ENCODE measurements around the gene CD200R1L. TPM values are rescaled to one million over a fixed set of nuclear protein-coding genes. Genes with fewer than 3 reads are reported as not detected.

CD200R1L gene, protein sequence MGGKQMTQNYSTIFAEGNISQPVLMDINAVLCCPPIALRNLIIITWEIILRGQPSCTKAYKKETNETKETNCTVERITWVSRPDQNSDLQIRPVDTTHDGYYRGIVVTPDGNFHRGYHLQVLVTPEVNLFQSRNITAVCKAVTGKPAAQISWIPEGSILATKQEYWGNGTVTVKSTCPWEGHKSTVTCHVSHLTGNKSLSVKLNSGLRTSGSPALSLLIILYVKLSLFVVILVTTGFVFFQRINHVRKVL
- not detected in 2 replicates for total RNA-seq

DNA sequence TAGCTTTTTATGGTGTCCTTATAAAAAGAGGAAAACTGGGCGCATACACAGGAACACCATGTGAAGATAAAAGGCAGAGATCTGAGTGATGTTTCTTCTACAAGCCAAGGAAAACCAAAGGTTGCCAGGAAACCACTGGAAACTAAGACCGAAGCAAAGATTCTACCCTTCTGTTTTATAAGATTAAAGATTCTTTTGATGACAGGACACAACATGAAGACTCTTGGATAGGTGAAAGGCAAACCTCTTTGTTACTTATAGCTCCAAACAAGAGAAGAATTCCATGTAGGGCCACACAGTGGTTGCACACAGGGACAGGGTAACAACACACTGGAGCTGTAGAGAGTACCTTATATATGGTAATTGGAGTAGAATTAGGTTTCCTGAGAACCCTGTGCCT is at the start of gene CD200R1L:
TSS of gene CD200R1L (minus strand) at position 101 of the 400 bp plus-strand sequence. CDS start 17,497 bp downstream, outside the sequence.
- peaks cover 37% of the 10 kb centered on the region for H3K9me3 Mint-ChIP-seq
- intact Hi-C loops (cut with micrococcal nuclease): no loop called here
- DNase-seq: no peak
- H3K4me3 Mint-ChIP-seq: peak within 1 kb of the TSS; percentile 16
- peaks cover 10% of the 10 kb centered on the region for H3K36me3 Mint-ChIP-seq (ENCODE audit: low read depth)
- no peaks in the 10 kb centered on the region for H3K27me3 Mint-ChIP-seq
- H3K4me1 Mint-ChIP-seq: peaks cover 16% of the 10 kb centered on the region
- peak within 1 kb of the TSS; percentile 21 for H3K27ac Mint-ChIP-seq

DNA sequence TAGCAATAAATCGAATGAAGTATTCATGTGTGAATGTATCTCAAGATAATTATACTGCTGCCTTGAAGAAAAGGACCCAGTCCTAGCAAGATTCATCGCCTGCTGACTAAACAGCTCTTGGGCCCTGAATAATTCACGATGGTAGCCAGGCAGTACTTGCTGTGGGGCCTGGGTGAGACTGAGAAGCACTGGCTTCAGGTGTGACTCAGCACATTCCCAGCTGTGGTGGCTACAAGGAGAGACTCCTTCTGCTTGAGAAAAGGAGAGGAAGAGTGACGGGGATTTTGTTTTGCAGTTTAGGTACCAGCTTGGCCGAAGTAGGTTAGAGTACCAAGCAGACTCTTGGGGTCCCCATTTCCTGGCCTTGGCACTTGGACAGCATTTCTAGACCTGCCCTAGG is 47.6 kb upstream of the CD200R1L start:
- intact Hi-C loops (cut with micrococcal nuclease): no loop called here
- Mint-ChIP-seq H3K4me1 (no peaks in the 10 kb centered on the region), H3K36me3 (ENCODE audit: low read depth) (no peaks in the 10 kb centered on the region), H3K27me3 (peaks cover 2% of the 10 kb centered on the region), H3K4me3 (no peak overlapping the region), H3K27ac (no peak overlapping the region), H3K9me3 (no peaks in the 10 kb centered on the region)
- no peak for DNase-seq

DNA sequence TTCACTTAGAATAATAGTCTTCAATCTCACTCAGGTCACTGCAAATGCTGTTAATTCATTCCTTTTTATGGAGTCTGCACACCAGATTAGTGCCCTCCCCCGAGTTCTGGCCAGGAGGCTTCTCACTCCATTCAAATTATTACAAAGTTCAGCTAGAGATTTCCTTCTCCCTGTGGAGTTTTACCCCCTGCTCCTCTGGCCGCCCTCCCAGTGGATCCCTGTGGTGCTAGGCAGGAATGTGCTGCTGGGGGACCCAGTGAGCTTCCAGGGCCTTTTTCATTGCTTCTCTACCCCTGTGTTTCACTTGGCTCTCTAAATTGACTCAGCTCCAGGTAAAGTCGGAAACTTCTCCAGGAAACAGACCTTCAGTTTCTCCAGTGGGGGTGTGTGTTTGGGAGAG is 42.7 kb upstream of the CD200R1L start:
- no peaks in the 10 kb centered on the region for H3K36me3 Mint-ChIP-seq (ENCODE audit: low read depth)
- peaks cover 2% of the 10 kb centered on the region for H3K27me3 Mint-ChIP-seq
- no peak for DNase-seq
- intact Hi-C loops (cut with micrococcal nuclease): no loop called here
- no peaks in the 10 kb centered on the region for H3K9me3 Mint-ChIP-seq
- H3K27ac Mint-ChIP-seq: no peak overlapping the region
- H3K4me3 Mint-ChIP-seq: no peak overlapping the region
- H3K4me1 Mint-ChIP-seq: no peaks in the 10 kb centered on the region

DNA sequence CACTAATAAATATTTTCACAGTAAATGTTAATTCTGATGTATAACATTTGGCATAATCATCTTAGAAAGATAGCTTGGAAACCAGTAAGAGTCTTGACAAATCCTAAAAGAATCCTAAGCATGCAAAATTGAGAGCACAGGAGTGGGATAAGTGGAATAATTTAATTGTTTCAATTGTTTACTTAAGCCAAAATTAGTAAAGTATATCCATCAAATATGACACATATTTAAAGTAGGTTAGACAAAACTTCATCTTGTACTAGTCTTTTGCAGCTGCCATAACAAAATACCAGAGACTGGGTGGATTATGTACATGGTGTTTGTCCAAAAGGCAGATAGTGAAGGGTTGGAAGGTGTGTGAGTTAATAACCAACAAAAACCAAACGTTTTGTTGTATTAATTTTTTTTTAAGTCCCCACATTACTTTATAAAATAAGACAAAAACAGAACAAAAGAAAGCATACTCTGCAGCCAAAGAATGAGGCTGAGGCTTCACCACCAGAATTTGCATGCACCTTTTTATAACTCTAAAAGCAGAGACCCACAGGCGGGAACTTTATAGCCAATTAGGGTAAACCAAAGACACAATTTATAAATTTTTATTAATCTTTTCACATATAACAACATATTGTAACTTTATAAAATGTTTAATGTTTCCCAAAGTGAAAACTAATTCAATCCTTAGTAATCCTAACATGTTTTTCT is 41.9 kb upstream of the CD200R1L start:
- peaks cover 5% of the 10 kb centered on the region for H3K9me3 Mint-ChIP-seq
- no peak overlapping the region for H3K4me3 Mint-ChIP-seq
- intact Hi-C loops (cut with micrococcal nuclease): no loop called here
- no peak for DNase-seq
- no peaks in the 10 kb centered on the region for H3K4me1 Mint-ChIP-seq
- H3K27me3 Mint-ChIP-seq: peaks cover 2% of the 10 kb centered on the region
- no peak overlapping the region for H3K27ac Mint-ChIP-seq
- no peaks in the 10 kb centered on the region for H3K36me3 Mint-ChIP-seq (ENCODE audit: low read depth)

DNA sequence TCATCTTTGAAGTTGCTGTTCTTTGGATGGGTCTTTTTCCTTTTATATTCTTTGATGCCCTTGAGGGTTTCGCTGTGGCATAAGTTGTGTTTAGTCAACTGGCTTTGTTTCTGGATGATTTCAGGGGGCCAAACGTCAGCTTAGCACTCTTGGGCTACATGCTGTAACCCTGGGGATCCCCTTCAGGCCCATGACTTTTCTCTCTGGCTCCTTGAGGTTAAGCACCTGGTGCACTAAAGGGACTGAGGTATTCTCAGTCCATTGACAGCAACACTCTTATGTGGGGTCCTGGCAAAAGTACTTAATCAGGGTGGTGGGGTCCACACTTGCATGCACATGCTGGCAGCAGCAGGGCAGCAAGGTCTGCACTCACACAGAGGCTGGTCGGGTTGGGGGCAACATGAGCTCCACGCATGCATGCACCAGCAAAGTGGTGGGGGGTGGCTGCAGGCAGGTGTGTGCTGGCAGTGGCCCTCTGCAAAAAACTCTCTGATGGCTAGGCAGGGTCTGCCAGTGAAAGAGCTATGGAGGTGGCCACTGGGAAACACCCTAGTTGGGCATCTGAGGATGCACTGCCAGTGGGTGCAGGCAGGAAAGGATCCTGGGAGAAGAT is 38.1 kb upstream of the CD200R1L start:
- Mint-ChIP-seq H3K27ac (no peak overlapping the region), H3K9me3 (peaks cover 17% of the 10 kb centered on the region), H3K36me3 (ENCODE audit: low read depth) (no peaks in the 10 kb centered on the region), H3K4me3 (no peak overlapping the region), H3K27me3 (peaks cover 2% of the 10 kb centered on the region), H3K4me1 (no peaks in the 10 kb centered on the region)
- DNase-seq: no peak
- intact Hi-C loops (cut with micrococcal nuclease): no loop called here

DNA sequence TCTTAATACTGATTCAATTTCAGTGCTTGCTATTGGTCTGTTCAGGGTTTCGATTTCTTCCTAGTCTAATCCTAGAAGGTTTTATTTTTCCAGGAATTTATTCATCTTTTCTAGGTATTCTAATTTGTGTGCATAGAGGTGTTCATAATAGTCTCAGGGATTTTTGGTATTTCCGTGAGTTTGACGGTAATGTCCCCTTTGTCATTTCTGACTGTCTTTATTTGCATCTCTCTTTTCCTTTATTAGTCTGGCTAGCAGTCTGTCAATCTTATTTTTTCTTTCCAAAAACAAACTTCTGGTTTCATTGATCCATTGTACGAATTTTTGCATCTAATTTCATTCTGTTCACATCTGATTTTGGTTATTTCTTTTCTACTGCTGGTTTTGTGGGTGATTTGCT is 35.2 kb upstream of the CD200R1L start:
- Mint-ChIP-seq H3K9me3 (peaks cover 17% of the 10 kb centered on the region), H3K4me3 (no peak overlapping the region), H3K27ac (no peak overlapping the region), H3K36me3 (ENCODE audit: low read depth) (no peaks in the 10 kb centered on the region), H3K27me3 (peaks cover 2% of the 10 kb centered on the region), H3K4me1 (no peaks in the 10 kb centered on the region)
- no peak for DNase-seq
- intact Hi-C loops (cut with micrococcal nuclease): no loop called here

DNA sequence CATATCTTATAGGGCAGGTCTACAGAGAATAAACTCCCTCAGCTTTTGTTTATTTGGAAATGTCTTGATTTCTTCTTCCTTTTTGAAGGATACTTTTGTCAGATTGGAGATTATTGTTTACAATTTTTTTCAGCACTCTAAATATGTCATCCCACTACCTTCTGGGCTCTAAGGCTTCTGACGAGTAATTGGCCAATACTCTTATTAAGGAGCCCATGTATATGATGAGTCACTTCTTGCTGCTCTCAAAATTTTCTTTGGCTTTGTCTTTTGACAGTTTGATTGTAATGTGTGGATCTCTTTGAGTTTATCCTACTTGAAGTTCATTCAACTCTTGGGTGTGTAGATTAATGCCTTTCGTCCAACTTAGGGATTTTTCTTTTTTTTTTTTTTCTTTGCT is 28.9 kb upstream of the CD200R1L start:
- Mint-ChIP-seq H3K4me3 (no peak overlapping the region), H3K9me3 (peaks cover 21% of the 10 kb centered on the region), H3K27ac (no peak overlapping the region), H3K36me3 (ENCODE audit: low read depth) (no peaks in the 10 kb centered on the region), H3K4me1 (no peaks in the 10 kb centered on the region), H3K27me3 (no peaks in the 10 kb centered on the region)
- no peak for DNase-seq
- intact Hi-C loops (cut with micrococcal nuclease): no loop called here

DNA sequence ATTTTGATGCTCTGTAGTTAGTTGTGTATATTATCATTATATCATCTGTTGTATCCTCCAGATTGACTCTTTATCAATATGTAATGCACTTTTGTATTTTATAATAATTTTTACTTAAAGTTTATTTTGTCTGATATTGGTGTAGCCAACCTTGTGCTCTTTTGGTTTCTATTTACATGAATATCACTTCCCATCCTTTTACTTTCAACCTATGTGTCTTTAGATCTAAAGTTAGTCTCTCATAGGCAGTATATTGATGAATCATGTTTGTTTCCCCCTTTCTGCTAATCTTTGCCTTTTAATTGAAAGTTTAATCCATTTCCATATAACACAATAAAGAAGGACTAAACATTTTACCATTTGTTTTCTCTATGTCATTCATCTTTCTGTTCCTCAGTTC is 28.1 kb upstream of the CD200R1L start:
- no peaks in the 10 kb centered on the region for H3K36me3 Mint-ChIP-seq (ENCODE audit: low read depth)
- H3K9me3 Mint-ChIP-seq: peaks cover 20% of the 10 kb centered on the region
- no peaks in the 10 kb centered on the region for H3K4me1 Mint-ChIP-seq
- H3K4me3 Mint-ChIP-seq: no peak overlapping the region
- no peaks in the 10 kb centered on the region for H3K27me3 Mint-ChIP-seq
- intact Hi-C loops (cut with micrococcal nuclease): no loop called here
- DNase-seq: no peak
- H3K27ac Mint-ChIP-seq: no peak overlapping the region

DNA sequence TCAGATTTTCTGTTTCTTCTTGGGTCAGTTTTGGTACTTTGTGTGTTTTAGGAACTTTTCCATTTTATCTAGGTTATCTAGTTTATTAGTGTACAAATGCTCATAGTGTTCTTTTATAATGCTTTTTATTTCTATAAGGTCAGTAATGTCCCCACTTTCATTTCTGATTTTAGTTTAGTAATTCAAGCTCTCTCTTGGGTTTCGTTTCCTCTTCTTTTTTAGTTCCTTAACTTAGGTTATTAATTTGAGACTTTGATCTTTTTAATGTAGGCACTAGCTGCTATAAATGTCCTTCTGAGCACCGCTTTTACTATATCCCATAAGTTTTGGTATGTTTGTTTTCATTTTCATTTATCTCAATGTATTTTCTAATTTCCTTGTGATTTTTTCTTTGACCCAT is 27.0 kb upstream of the CD200R1L start:
- H3K36me3 Mint-ChIP-seq (ENCODE audit: low read depth): peaks cover 2% of the 10 kb centered on the region
- H3K27me3 Mint-ChIP-seq: no peaks in the 10 kb centered on the region
- no peak overlapping the region for H3K4me3 Mint-ChIP-seq
- peaks cover 23% of the 10 kb centered on the region for H3K9me3 Mint-ChIP-seq
- H3K4me1 Mint-ChIP-seq: no peaks in the 10 kb centered on the region
- intact Hi-C loops (cut with micrococcal nuclease): no loop called here
- no peak for DNase-seq
- no peak overlapping the region for H3K27ac Mint-ChIP-seq

DNA sequence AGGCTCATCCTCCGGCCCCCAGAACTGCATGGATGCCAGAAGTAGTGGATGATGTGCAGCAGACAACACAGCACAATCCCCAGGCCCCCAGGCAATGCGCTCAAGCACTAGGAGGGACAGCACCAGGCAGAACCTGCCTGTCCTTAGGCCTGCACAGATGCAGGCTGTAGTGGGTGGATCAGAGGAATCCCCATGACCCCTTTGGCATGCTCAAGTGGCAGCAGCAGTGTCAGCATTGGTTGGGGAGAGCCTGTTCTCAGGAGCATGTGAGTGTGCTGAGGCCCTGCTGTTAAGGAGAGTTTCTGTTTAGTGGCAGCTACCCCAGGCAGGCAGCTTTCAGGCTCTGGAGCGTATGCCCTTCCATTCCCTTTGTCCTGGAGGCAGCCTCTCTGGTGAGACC is 25.1 kb upstream of the CD200R1L start:
- H3K27me3 Mint-ChIP-seq: peaks cover 2% of the 10 kb centered on the region
- intact Hi-C loops (cut with micrococcal nuclease): no loop called here
- H3K36me3 Mint-ChIP-seq (ENCODE audit: low read depth): peaks cover 2% of the 10 kb centered on the region
- H3K9me3 Mint-ChIP-seq: peaks cover 27% of the 10 kb centered on the region
- no peak overlapping the region for H3K27ac Mint-ChIP-seq
- no peak overlapping the region for H3K4me3 Mint-ChIP-seq
- no peaks in the 10 kb centered on the region for H3K4me1 Mint-ChIP-seq
- DNase-seq: no peak

DNA sequence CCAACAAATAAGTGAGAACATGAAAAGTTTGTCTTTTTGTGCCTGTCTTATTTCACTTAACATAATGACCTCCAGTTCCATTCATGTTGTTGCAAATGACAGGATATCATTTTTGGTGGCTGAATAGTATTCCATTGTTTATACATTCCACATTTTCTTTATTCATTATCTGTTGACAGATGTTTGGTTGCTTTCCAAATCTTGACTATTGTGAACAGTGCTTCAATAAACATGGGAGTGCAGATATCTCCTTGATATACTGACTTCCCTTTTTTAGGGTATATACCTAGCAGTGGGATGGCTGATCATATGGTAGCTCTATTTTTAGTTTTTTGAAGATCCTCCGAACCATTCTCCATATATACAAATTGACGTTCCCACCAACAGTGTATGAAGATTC is 19.1 kb upstream of the CD200R1L start:
- peaks cover 2% of the 10 kb centered on the region for H3K36me3 Mint-ChIP-seq (ENCODE audit: low read depth)
- DNase-seq: no peak
- H3K27ac Mint-ChIP-seq: no peak overlapping the region
- peaks cover 25% of the 10 kb centered on the region for H3K9me3 Mint-ChIP-seq
- H3K4me1 Mint-ChIP-seq: no peaks in the 10 kb centered on the region
- H3K27me3 Mint-ChIP-seq: peaks cover 9% of the 10 kb centered on the region
- H3K4me3 Mint-ChIP-seq: no peak overlapping the region
- intact Hi-C loops (cut with micrococcal nuclease): no loop called here

DNA sequence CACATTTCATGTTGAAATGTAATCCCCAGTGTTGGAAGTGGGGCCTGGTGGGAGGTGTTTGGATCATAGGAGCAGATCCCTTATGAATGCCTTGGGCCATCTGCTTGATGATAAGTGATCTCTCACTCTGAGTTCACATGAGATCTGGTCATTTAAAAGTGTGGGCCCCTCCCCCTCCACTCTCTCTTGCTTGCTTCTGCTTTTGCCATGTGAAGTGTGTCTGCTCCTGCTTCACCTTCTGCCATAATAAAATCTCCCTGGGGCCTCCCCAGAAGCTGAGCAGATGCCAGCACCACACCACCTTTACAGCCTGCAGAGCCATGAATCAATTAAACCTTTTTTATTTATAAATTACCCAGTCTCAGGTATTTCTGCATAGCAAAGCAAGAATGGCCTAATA is 14.2 kb upstream of the CD200R1L start:
- DNase-seq: no peak
- no peak overlapping the region for H3K27ac Mint-ChIP-seq

DNA sequence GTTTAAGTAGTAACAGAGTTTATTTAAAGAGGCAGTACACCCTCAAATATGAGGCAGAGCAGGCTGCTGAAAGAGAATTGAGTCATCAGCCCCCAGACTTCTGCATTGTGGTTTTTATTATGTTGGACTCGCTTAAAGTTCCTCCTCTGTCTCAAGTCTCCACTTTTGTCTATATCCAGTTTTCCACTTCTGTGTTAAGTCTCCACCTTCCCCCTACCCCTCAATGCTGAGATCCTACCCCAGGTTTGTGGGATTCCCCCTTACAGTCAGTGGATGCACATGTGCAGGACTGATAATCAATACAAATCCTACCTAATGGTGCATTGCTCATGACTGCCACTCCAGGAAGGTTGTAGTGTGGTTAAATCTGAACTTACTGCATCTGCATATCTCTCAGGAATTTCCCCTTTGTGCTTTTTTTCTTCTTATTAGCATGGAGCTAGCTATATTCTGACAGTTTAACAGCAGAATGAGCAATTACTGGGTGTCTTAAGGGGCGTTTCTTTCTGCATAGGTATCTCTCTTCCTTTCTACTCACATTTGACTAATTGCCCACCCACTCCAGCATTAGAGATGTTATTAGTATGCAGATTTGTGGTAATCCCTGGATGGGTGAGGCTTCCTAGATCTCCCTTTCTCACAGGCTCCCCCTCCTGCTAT is 11.9 kb upstream of the CD200R1L start:
- Mint-ChIP-seq H3K27ac (peak overlapping the region; percentile 69), H3K36me3 (ENCODE audit: low read depth) (peaks cover 4% of the 10 kb centered on the region), H3K27me3 (no peaks in the 10 kb centered on the region)

More for the DNA sequence above, 14.2 kb upstream of the CD200R1L start:
- Mint-ChIP-seq H3K9me3 (peaks cover 20% of the 10 kb centered on the region), H3K4me1 (peaks cover 20% of the 10 kb centered on the region), H3K27me3 (peaks cover 7% of the 10 kb centered on the region), H3K4me3 (no peak overlapping the region), H3K36me3 (ENCODE audit: low read depth) (peaks cover 4% of the 10 kb centered on the region)
- intact Hi-C loops (cut with micrococcal nuclease): no loop called here

DNA sequence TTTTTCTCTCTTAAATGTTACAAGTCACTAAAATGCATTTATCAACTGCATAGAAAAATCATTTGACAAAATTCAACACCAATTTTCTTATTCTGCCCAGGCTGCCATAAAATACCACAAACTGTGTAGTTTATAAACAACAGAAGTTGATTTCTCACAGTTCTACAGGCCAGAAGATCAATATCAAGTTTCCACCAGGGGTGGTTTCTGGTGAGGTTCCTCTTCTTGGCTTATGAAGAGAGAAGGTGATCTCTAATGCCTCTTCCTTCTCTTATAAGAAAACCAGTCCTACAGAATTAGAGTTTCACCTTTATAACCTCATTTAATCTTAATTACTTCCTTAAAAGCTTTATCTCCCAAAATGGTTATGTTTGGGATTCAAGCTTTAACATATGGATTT is 10.9 kb upstream of the CD200R1L start:
- H3K4me3 Mint-ChIP-seq: no peak overlapping the region
- peaks cover 26% of the 10 kb centered on the region for H3K9me3 Mint-ChIP-seq
- intact Hi-C loops (cut with micrococcal nuclease): loop anchor here (5.0 kb wide), 1 partner anchor 120 kb away; no protein-coding TSS in a partner anchor
- H3K4me1 Mint-ChIP-seq: peaks cover 20% of the 10 kb centered on the region
- no peak for DNase-seq
- peaks cover 4% of the 10 kb centered on the region for H3K36me3 Mint-ChIP-seq (ENCODE audit: low read depth)
- no peaks in the 10 kb centered on the region for H3K27me3 Mint-ChIP-seq
- H3K27ac Mint-ChIP-seq: no peak overlapping the region

More for the DNA sequence above, 11.9 kb upstream of the CD200R1L start:
- DNase-seq: no peak
- peaks cover 20% of the 10 kb centered on the region for H3K4me1 Mint-ChIP-seq
- H3K4me3 Mint-ChIP-seq: no peak overlapping the region
- H3K9me3 Mint-ChIP-seq: peaks cover 22% of the 10 kb centered on the region
- intact Hi-C loops (cut with micrococcal nuclease): loop anchor here (1.0 to 5.0 kb wide), 3 partner anchors 115 to 182 kb away; no protein-coding TSS in a partner anchor

Data from activated CD4-positive, alpha-beta T cell treated with anti-CD3 and anti-CD28 coated beads, Interleukin-2, amount 10 ng/mL, durations not matched to agents 24 days and 14 days (primary cell).